Measurements from ENCODE around the gene C2CD2L. TPM values are rescaled to one million over a fixed set of nuclear protein-coding genes. Genes with fewer than 3 reads are reported as not detected.
A peak's percentile ranks its signal among the peaks of the same experiment; 100 is the strongest.

C2CD2L gene
- total RNA-seq, 1 experiment from 2014 or later = 13.5 TPM

DNA sequence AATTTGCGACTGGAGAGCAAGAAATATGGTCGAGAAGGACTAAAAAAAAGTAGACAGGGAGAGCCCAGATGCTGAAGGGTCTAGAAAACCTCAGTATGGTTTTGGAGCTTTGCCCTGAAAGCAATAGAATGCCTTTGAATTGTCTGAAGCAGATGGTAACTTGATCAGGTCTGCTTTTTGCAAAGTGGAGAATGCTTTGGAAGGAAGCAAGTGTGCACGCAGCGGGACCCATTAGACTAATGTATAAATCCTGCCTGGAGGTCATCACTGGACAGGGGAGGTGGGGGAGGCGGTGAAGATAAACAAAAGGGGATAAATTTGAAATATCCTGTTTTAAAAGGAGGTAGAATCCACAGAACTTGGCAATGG lies 13.5 kb downstream of the C2CD2L start:
- Mint-ChIP-seq H3K4me1 (ENCODE audit: insufficient read depth, unreplicated experiment) (peaks cover 25% of the 10 kb centered on the region), H3K36me3 (ENCODE audit: insufficient read depth, unreplicated experiment) (peaks cover 31% of the 10 kb centered on the region), H3K27ac (ENCODE audit: low read depth, unreplicated experiment) (peak overlapping the region; percentile 85), H3K27me3 (ENCODE audit: insufficient read depth, unreplicated experiment) (no peaks in the 10 kb centered on the region), H3K4me3 (ENCODE audit: unreplicated experiment) (peak overlapping the region; percentile 79), H3K9me3 (ENCODE audit: unreplicated experiment) (no peaks in the 10 kb centered on the region)
- DNase-seq (ENCODE audit: unreplicated experiment) = no peak
- TF ChIP-seq, protein P1, sequence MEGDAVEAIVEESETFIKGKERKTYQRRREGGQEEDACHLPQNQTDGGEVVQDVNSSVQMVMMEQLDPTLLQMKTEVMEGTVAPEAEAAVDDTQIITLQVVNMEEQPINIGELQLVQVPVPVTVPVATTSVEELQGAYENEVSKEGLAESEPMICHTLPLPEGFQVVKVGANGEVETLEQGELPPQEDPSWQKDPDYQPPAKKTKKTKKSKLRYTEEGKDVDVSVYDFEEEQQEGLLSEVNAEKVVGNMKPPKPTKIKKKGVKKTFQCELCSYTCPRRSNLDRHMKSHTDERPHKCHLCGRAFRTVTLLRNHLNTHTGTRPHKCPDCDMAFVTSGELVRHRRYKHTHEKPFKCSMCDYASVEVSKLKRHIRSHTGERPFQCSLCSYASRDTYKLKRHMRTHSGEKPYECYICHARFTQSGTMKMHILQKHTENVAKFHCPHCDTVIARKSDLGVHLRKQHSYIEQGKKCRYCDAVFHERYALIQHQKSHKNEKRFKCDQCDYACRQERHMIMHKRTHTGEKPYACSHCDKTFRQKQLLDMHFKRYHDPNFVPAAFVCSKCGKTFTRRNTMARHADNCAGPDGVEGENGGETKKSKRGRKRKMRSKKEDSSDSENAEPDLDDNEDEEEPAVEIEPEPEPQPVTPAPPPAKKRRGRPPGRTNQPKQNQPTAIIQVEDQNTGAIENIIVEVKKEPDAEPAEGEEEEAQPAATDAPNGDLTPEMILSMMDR (IDR thresholded peaks at IDR 0.05; ENCODE audit: unreplicated experiment) = no peak
- POLR2A ChIA-PET = interaction anchor here (0.6 to 6.7 kb wide), 18 partner anchors 8 to 493 kb away, joined by 3 to 149 read pairs (median 4); partner anchors contain the start of genes C2CD2L, CBL, DPAGT1 and HMBS
- CTCF ChIA-PET = interaction anchor here (0.7 to 1.5 kb wide), 6 partner anchors 11 to 203 kb away, joined by 3 to 6 read pairs (median 4); no protein-coding TSS in a partner anchor
- BruUV-seq (replicated peaks) = TSS peak; percentile 88
- intact Hi-C loops (cut with micrococcal nuclease) = loop anchor here (1.0 to 2.0 kb wide), 2 partner anchors 12 to 20 kb away; partner anchors contain the start of gene DPAGT1

DNA sequence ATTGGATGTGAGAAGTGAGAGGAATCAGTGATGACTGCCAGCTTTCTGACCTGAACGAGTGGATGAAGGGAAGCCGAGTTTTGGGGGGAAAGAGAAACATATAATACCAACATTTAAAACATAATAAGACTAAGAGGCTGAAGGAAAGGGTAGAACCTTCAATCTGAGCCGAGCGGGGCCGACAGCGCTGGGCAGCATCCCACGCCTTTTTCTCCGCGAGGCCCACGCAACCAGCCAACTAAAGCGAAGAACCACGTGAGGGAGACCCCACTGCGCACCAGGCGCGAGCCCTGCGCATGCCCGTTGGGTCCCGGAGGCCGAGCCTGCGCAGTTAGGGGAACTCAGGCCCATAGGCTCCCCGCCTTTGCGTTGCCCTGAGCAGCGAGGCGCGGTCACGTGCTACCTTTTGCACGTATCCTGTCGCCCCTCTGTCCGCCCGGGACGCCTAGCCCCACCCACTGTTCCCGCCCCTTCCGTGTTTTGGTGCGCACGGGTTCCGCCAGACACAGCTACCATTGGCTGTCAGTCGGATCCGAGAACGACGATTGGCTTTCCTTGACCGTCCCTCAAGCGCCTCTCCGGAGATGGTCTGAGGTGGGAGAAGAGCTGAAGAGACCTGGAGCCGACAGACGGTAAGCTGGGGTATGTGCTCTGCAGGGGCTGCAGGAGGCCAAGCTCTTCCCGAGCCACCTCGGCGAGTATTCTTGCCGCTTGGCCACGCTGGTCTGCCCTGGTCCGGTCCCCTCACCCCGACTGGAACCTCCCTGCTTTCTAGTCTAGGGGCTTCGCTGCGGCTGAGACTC lies 14.1 kb downstream of the C2CD2L start, which contains the start of gene HINFP:
HINFP (plus strand) TSS at position 573 of the 803 bp plus-strand sequence. CDS start 5,365 bp downstream, outside the sequence.
- TF ChIP-seq, protein P1 (IDR thresholded peaks at IDR 0.05; ENCODE audit: unreplicated experiment) = no peak
- H3K36me3 Mint-ChIP-seq (ENCODE audit: insufficient read depth, unreplicated experiment) = peaks cover 30% of the 10 kb centered on the region
- no TSS peak for BruUV-seq (replicated peaks)
- peaks cover 25% of the 10 kb centered on the region for H3K4me1 Mint-ChIP-seq (ENCODE audit: insufficient read depth, unreplicated experiment)
- H3K27ac Mint-ChIP-seq (ENCODE audit: low read depth, unreplicated experiment) = peak within 1 kb of the TSS; percentile 85
- no peaks in the 10 kb centered on the region for H3K27me3 Mint-ChIP-seq (ENCODE audit: insufficient read depth, unreplicated experiment)
- POLR2A ChIA-PET = interaction anchor here (0.6 to 6.7 kb wide), 25 partner anchors 8 to 1008 kb away, joined by 3 to 149 read pairs (median 4); partner anchors contain the start of genes C2CD2L, CBL, DPAGT1 and HMBS
- peak within 1 kb of the TSS; percentile 79 for H3K4me3 Mint-ChIP-seq (ENCODE audit: unreplicated experiment)
- intact Hi-C loops (cut with micrococcal nuclease) = loop anchor here (1.0 to 2.0 kb wide), 2 partner anchors 13 to 20 kb away; partner anchors contain the start of gene DPAGT1
- CTCF ChIA-PET = interaction anchor here (0.6 to 1.5 kb wide), 9 partner anchors 9 to 203 kb away, joined by 3 to 9 read pairs (median 4); no protein-coding TSS in a partner anchor
- DNase-seq (ENCODE audit: unreplicated experiment) = peak; percentile 99
- H3K9me3 Mint-ChIP-seq (ENCODE audit: unreplicated experiment) = no peaks in the 10 kb centered on the region

GRCh38 chr11:119121811-119122124 lies 14.6 kb downstream of the C2CD2L start:
- POLR2A ChIA-PET = interaction anchor here (0.9 to 6.7 kb wide), 15 partner anchors 9 to 252 kb away, joined by 3 to 149 read pairs (median 6); partner anchors contain the start of genes C2CD2L, DPAGT1, HMBS and VPS11
- intact Hi-C loops (cut with micrococcal nuclease) = loop anchor here (1.0 to 2.0 kb wide), 2 partner anchors 13 to 21 kb away; partner anchors contain the start of gene DPAGT1
- Mint-ChIP-seq H3K27me3 (ENCODE audit: insufficient read depth, unreplicated experiment) (no peaks in the 10 kb centered on the region), H3K4me3 (ENCODE audit: unreplicated experiment) (peak overlapping the region; percentile 79), H3K4me1 (ENCODE audit: insufficient read depth, unreplicated experiment) (peaks cover 28% of the 10 kb centered on the region), H3K27ac (ENCODE audit: low read depth, unreplicated experiment) (peak overlapping the region; percentile 85), H3K9me3 (ENCODE audit: unreplicated experiment) (no peaks in the 10 kb centered on the region), H3K36me3 (ENCODE audit: insufficient read depth, unreplicated experiment) (peaks cover 29% of the 10 kb centered on the region)
- CTCF ChIA-PET = interaction anchor here (0.8 to 1.5 kb wide), 6 partner anchors 10 to 202 kb away, joined by 3 to 9 read pairs (median 5); no protein-coding TSS in a partner anchor
- TSS peak; percentile 67 for BruUV-seq (replicated peaks)
- TF ChIP-seq, protein P1 (IDR thresholded peaks at IDR 0.05; ENCODE audit: unreplicated experiment) = no peak
- no peak for DNase-seq (ENCODE audit: unreplicated experiment)

GRCh38 chr11:119125821-119126220 lies 18.7 kb downstream of the C2CD2L start:
- intact Hi-C loops (cut with micrococcal nuclease) = no loop called here
- no peaks in the 10 kb centered on the region for H3K27me3 Mint-ChIP-seq (ENCODE audit: insufficient read depth, unreplicated experiment)
- no TSS peak for BruUV-seq (replicated peaks)
- ChIA-PET POLR2A (interaction anchor here (0.7 to 2.0 kb wide), 5 partner anchors 9 to 58 kb away, joined by 3 to 8 read pairs (median 4); partner anchors contain the start of genes DPAGT1 and VPS11), CTCF (interaction anchor here (0.7 to 1.9 kb wide), 3 partner anchors 43 to 210 kb away, joined by 3 to 10 read pairs (median 4); no protein-coding TSS in a partner anchor)
- H3K36me3 Mint-ChIP-seq (ENCODE audit: insufficient read depth, unreplicated experiment) = peaks cover 65% of the 10 kb centered on the region
- H3K4me1 Mint-ChIP-seq (ENCODE audit: insufficient read depth, unreplicated experiment) = peaks cover 24% of the 10 kb centered on the region
- no peak for DNase-seq (ENCODE audit: unreplicated experiment)
- TF ChIP-seq, protein P1 (IDR thresholded peaks at IDR 0.05; ENCODE audit: unreplicated experiment) = no peak
- H3K9me3 Mint-ChIP-seq (ENCODE audit: unreplicated experiment) = no peaks in the 10 kb centered on the region
- H3K4me3 Mint-ChIP-seq (ENCODE audit: unreplicated experiment) = no peak overlapping the region
- H3K27ac Mint-ChIP-seq (ENCODE audit: low read depth, unreplicated experiment) = no peak overlapping the region

Measured in MCF 10A (cell line).